Smooth muscle cell (in vitro differentiated cells): ENCODE measurements around the gene COMMD3. TPM values are rescaled to one million over a fixed set of nuclear protein-coding genes. Genes with fewer than 3 reads are reported as not detected.
A peak's percentile ranks its signal among the peaks of the same experiment; 100 is the strongest.

Experiments used
- DNase-seq: peaks from one replicate; lab custom pipeline; 2025; ENCODE audit not compliant: unreplicated experiment; lab: John Stamatoyannopoulos, UW
- H2AFZ ChIP-seq: fragments of 200-600 bp; sonication (generic); 2 replicates; pipeline ENCODE4 v1.6.0; 2016; ENCODE audit warnings: antibody characterized with exemption, low read depth, mild to moderate bottlenecking
- H3F3A ChIP-seq: fragments of 200-600 bp; sonication (generic); 2 replicates; pipeline ENCODE4 v1.6.0; 2017; ENCODE audit warnings: antibody characterized with exemption, low read depth
- H3K27ac ChIP-seq: fragments of 200-600 bp; sonication (generic); 2 replicates; pipeline ENCODE4 v1.5.1; 2016; ENCODE audit warnings: low read depth, mild to moderate bottlenecking
- H3K27me3 ChIP-seq: fragments of 200-600 bp; sonication (generic); 2 replicates; pipeline ENCODE4 v1.6.1; 2016; ENCODE audit warnings: low read depth, mild to moderate bottlenecking
- H3K36me3 ChIP-seq: fragments of 200-600 bp; sonication (generic); 2 replicates; pipeline ENCODE4 v1.5.1; 2016; ENCODE audit warnings: low read depth
- H3K4me1 ChIP-seq: fragments of 200-600 bp; sonication (generic); 2 replicates; pipeline ENCODE4 v1.5.1; 2016; ENCODE audit warnings: low read depth
- H3K4me2 ChIP-seq: fragments of 200-600 bp; sonication (generic); 2 replicates; pipeline ENCODE4 v1.6.0; 2016; ENCODE audit warnings: mild to moderate bottlenecking
- H3K4me3 ChIP-seq: fragments of 200-600 bp; sonication (generic); 2 replicates; pipeline ENCODE4 v1.5.1; 2016; ENCODE audit warnings: mild to moderate bottlenecking
- H3K79me2 ChIP-seq: fragments of 200-600 bp; sonication (generic); 2 replicates; pipeline ENCODE4 v1.6.0; 2016; ENCODE audit warnings: low read depth, mild to moderate bottlenecking
- H3K9ac ChIP-seq: fragments of 200-600 bp; sonication (generic); 2 replicates; pipeline ENCODE4 v1.6.0; 2016; ENCODE audit warnings: low read depth
- H3K9me3 ChIP-seq: fragments of 200-600 bp; sonication (generic); replicated peaks from 2 replicates; pipeline ENCODE4 v1.5.1; 2016; ENCODE audit warnings: low read depth
- H4K20me1 ChIP-seq: fragments of 200-600 bp; sonication (generic); 2 replicates; pipeline ENCODE4 v1.6.0; 2016; ENCODE audit warnings: low read depth
- WGBS: methylation state at CpG from one replicate; pipeline ENCODE4 v1.1.7; 2016; ENCODE audit warnings: low lambda C conversion rate; 5-methylcytosine and 5-hydroxymethylcytosine counted together
- polyA plus RNA-seq: library from polyadenylated mRNA; unstranded; fragments of >200 nt; fragmentation: Nextera tagmentation; extraction: Ambion mirVana; gene quantifications from 2 replicates; pipeline ENCODE4 v1.2.1, GENCODE V29; 2016
- total RNA-seq: library from RNA; depleted of rRNA; stranded (reverse); fragments of >200 nt; gene quantifications from 2 replicates; pipeline ENCODE4 v1.2.3, GENCODE V29; 2014
- TF ChIP-seq, protein P1 (sequence below): fragments of 200-600 bp; sonication (generic); IDR thresholded peaks from 2 replicates; pipeline ENCODE4 v1.5.1; 2017; ENCODE audit warnings: borderline replicate concordance, mild to moderate bottlenecking, antibody characterized with exemption; ENCODE audit not compliant: insufficient read depth, poor library complexity, severe bottlenecking

COMMD3 gene
- total and polyA plus RNA-seq, 2 experiments from 2014 or later = 44.3 to 80.6 TPM

DNA sequence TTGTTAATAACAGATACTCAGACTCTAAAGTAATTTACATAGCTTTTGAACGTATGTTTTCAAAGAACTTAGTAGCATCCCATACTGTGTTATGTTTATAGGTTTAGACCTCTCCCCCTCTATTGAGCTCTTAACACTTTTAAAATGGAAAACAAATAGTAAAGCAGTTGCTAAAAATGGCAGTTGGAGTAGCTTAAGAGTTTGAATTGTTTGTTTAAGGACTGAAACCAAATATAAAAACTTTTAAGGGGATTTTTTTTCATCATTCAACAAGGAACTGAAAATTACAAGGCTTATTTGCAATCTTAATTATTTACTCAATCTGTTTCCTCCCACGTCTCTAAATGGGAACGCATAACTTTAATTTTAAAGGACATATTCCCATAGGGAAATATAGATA lies 27.5 kb downstream of the COMMD3 start:
- TF ChIP-seq, protein P1, sequence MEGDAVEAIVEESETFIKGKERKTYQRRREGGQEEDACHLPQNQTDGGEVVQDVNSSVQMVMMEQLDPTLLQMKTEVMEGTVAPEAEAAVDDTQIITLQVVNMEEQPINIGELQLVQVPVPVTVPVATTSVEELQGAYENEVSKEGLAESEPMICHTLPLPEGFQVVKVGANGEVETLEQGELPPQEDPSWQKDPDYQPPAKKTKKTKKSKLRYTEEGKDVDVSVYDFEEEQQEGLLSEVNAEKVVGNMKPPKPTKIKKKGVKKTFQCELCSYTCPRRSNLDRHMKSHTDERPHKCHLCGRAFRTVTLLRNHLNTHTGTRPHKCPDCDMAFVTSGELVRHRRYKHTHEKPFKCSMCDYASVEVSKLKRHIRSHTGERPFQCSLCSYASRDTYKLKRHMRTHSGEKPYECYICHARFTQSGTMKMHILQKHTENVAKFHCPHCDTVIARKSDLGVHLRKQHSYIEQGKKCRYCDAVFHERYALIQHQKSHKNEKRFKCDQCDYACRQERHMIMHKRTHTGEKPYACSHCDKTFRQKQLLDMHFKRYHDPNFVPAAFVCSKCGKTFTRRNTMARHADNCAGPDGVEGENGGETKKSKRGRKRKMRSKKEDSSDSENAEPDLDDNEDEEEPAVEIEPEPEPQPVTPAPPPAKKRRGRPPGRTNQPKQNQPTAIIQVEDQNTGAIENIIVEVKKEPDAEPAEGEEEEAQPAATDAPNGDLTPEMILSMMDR = no peak
- Histone ChIP-seq H3K36me3 (no peaks in the 10 kb centered on the region), H3K9me3 (no peaks in the 10 kb centered on the region), H3K4me2 (no peak overlapping the region), H3K4me3 (no peak overlapping the region), H3K4me1 (peaks cover 11% of the 10 kb centered on the region), H3K27me3 (peaks cover 90% of the 10 kb centered on the region), H3F3A (peaks cover 3% of the 10 kb centered on the region), H3K9ac (no peak overlapping the region), H2AFZ (no peak overlapping the region), H3K79me2 (no peaks in the 10 kb centered on the region), H4K20me1 (no peaks in the 10 kb centered on the region), H3K27ac (no peak overlapping the region)
- DNase-seq = no peak
- WGBS = 20% methylated on average over 3 of the region's 3 CpGs

DNA sequence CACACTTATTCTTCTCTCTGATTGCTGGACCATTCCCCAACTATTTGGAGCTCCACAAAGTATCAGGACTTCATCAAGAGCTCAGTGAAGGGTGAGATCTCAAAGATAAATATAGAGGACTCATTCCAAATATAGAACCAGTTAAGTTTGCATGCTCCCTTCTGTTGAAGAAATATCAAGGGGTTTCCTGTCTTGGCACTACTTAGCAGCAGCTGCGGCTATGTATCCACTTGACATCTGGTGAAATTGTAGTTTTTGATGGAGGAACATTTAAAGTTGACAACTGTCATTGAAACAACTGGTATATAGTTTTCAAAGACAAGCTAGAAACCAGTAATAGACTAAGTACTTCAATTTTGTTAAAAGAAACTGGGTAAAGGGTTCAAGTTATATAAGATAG lies 28.1 kb downstream of the COMMD3 start:
- no peak overlapping the region for H2AFZ ChIP-seq
- no peaks in the 10 kb centered on the region for H3K9me3 ChIP-seq
- H3K4me3 ChIP-seq = no peak overlapping the region
- H3K36me3 ChIP-seq = no peaks in the 10 kb centered on the region
- 58% methylated on average over 1 of the region's 1 CpG for WGBS
- H3K27me3 ChIP-seq = peaks cover 90% of the 10 kb centered on the region
- no peaks in the 10 kb centered on the region for H4K20me1 ChIP-seq
- TF ChIP-seq, protein P1 = no peak
- no peak overlapping the region for H3K27ac ChIP-seq
- H3K4me1 ChIP-seq = peaks cover 11% of the 10 kb centered on the region
- no peaks in the 10 kb centered on the region for H3K79me2 ChIP-seq
- DNase-seq = no peak
- H3K9ac ChIP-seq = no peak overlapping the region
- H3F3A ChIP-seq = peaks cover 3% of the 10 kb centered on the region
- no peak overlapping the region for H3K4me2 ChIP-seq

DNA sequence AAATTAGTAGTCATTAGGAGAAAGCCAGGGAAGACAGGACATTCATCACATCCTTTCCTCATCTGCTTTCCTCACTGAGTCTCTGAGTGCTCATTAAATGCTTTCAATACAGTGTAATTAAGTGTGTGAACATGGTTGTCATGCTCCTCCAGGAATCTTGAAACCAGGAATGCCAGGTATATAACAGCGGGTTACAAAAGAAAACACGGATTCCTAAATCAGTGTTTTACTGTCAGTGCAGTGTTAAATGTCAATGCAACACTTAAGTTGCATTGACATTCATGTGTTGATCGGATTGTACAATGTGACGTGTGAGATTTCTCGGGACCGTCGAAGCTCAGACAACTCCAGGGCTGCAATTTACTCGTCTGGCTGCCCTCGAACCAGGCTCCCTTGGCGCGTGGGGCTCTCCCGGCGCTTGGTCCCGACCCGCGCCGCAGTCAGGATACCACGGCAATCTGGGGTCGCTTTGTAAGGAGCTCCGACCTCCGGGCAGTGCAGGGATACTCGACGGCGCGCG lies 28.7 kb downstream of the COMMD3 start:
- Histone ChIP-seq H3K27me3 (peaks cover 90% of the 10 kb centered on the region), H4K20me1 (no peaks in the 10 kb centered on the region), H3K4me1 (peaks cover 8% of the 10 kb centered on the region), H3K9me3 (no peaks in the 10 kb centered on the region), H3K4me3 (peak overlapping the region; percentile 33), H3K36me3 (no peaks in the 10 kb centered on the region), H3K79me2 (no peaks in the 10 kb centered on the region), H2AFZ (no peak overlapping the region), H3K4me2 (peak overlapping the region; percentile 70), H3K9ac (no peak overlapping the region), H3K27ac (no peak overlapping the region), H3F3A (peaks cover 3% of the 10 kb centered on the region)
- TF ChIP-seq, protein P1 = no peak
- 10% methylated on average over 25 of the region's 26 CpGs for WGBS
- no peak for DNase-seq

DNA sequence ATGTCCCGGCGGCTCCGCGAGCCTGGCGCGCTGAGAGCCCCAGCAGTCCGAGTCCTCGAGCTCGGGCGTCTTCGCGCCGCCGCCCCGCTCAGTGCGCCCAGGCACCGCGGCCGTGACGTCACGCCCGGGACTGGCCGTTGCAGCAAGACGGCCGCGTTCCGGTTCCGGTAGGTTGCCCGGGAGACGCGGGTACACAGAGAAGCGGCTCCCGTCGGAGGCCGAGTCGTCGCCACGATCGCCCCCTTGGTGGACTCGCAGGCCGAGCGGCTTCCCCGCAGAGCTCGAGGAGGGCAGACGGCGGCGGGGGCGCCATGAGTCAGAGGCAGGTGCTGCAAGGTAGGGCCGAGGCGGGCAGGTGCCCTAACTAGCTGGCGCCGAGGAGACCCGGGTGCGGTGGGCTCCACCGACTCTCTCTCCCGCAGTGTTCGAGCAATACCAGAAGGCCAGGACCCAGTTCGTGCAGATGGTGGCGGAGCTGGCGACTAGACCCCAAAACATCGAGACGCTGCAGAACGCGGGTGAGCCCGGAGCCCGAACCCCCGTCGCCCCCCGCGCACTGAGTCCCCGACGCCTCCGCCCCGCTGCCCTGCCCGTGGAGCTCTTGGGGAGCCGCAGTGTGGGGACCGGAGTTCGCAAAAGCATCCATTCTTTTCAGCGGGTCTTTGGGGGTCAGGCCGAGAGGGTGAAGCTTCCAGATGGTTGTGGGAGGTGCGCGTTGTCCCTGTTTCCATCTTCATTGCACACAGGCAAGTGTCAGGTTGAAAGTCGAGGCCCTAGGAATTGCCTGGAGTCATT lies 29.3 kb downstream of the COMMD3 start, which contains the start of gene SPAG6:
SPAG6 (plus strand) TSS at position 196 of the 795 bp plus-strand sequence; CDS start at position 312, 116 bp downstream.
- no peak for DNase-seq
- no peaks in the 10 kb centered on the region for H3K9me3 ChIP-seq
- H3K27me3 ChIP-seq = peaks cover 95% of the 10 kb centered on the region
- TF ChIP-seq, protein P1 = no peak
- H4K20me1 ChIP-seq = no peaks in the 10 kb centered on the region
- no peaks in the 10 kb centered on the region for H3K36me3 ChIP-seq
- H2AFZ ChIP-seq = no peak within 1 kb of the TSS
- no peaks in the 10 kb centered on the region for H3K79me2 ChIP-seq
- no peak within 1 kb of the TSS for H3K27ac ChIP-seq
- 5% methylated on average over 80 of the region's 83 CpGs for WGBS
- H3K9ac ChIP-seq = no peak within 1 kb of the TSS
- no peaks in the 10 kb centered on the region for H3F3A ChIP-seq
- peak within 1 kb of the TSS; percentile 33 for H3K4me3 ChIP-seq
- peaks cover 5% of the 10 kb centered on the region for H3K4me1 ChIP-seq
- H3K4me2 ChIP-seq = peak within 1 kb of the TSS; percentile 70
